ENCODE results near the gene HSPA1L. TPM values are rescaled to one million over a fixed set of nuclear protein-coding genes. Genes with fewer than 3 reads are reported as not detected.
"Not testable (repeated sequence)": the region's sequence is repeated elsewhere in the genome, so short reads cannot be mapped to it uniquely, and the experiment has no call there.

HSPA1L gene
- total RNA-seq, 1 experiment from 2014 or later, result 1.2 TPM

DNA sequence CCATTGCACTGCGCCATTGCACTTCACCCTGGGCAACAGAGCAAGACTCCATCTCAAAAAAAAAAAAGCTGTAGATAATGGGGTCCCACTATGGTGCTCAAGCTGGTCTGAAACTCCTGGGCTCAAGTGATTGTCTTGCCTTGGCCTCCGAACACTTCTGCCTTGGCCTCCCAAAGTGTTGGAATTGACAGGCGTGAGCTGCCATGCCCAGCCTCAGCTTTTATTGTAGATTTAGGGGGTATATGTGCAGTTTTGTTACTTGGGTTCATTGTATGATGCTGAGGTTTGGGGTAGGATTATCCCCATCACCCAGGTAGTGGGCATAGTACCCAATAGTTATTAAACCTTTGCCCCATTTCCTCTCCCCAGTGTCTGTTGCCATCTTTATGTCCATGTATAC, 23.9 kb upstream of the HSPA1L start:
- ATAC-seq, result no peak
- peaks cover 64% of the 10 kb centered on the region for H3K36me3 Mint-ChIP-seq
- no peak for DNase-seq (ENCODE audit: low spot score)
- peak overlapping the region; percentile 99 for H3K4me3 Mint-ChIP-seq
- H3K9me3 Mint-ChIP-seq, result no peaks in the 10 kb centered on the region
- TF ChIP-seq, protein P1, sequence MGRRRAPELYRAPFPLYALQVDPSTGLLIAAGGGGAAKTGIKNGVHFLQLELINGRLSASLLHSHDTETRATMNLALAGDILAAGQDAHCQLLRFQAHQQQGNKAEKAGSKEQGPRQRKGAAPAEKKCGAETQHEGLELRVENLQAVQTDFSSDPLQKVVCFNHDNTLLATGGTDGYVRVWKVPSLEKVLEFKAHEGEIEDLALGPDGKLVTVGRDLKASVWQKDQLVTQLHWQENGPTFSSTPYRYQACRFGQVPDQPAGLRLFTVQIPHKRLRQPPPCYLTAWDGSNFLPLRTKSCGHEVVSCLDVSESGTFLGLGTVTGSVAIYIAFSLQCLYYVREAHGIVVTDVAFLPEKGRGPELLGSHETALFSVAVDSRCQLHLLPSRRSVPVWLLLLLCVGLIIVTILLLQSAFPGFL (CRISPR knock-in tag; IDR thresholded peaks at IDR 0.05; ENCODE audit: borderline replicate concordance), result no peak
- TF ChIP-seq NR2C2 (CRISPR knock-in tag; IDR thresholded peaks at IDR 0.05) (no peak), ZNF121 (CRISPR knock-in tag; IDR thresholded peaks at IDR 0.05) (peak; percentile 16; the same call in 1 of the 2 replicates), JUN (CRISPR knock-in tag; IDR thresholded peaks at IDR 0.05) (no peak), ZNF423 (CRISPR knock-in tag; IDR thresholded peaks at IDR 0.05) (no peak)
- ChIA-PET CTCF (interaction anchor here (1.3 to 1.4 kb wide), 3 partner anchors 43 to 69 kb away, joined by 3 to 6 read pairs (median 4); partner anchors contain the start of gene VARS1), POLR2A (interaction anchor here (0.7 to 1.3 kb wide), 3 partner anchors 43 to 302 kb away, joined by 3 to 4 read pairs (median 3); partner anchors contain the start of gene VARS1)
- no peaks in the 10 kb centered on the region for H3K27me3 Mint-ChIP-seq (ENCODE audit: low read depth)
- peak overlapping the region; percentile 49; the same call in 1 of the 2 replicates for H3K27ac Mint-ChIP-seq
- H3K4me1 Mint-ChIP-seq, result peaks cover 28% of the 10 kb centered on the region

DNA sequence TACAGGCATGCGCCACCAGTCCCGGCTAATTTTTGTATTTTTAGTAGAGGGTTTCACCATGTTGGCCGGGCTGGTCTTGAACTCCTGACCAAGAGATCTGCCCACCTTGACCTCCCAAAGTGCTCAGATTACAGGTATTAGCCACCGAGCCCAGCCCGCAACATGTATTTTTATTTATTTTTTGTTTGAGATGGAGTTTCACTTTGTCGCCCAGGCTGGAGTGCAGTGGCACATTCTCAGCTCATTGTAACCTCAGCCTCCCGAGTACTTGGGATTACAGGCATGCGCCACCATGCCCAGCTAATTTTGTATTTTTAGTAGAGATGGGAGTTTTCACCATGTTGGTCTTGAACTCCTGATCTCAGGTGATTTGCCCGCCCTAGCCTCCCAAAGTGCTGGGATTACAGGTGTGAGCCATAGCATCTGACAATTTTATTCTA, 23.1 kb upstream of the HSPA1L start:
- H3K36me3 Mint-ChIP-seq, result peaks cover 64% of the 10 kb centered on the region
- peak overlapping the region; percentile 99 for H3K4me3 Mint-ChIP-seq

DNA sequence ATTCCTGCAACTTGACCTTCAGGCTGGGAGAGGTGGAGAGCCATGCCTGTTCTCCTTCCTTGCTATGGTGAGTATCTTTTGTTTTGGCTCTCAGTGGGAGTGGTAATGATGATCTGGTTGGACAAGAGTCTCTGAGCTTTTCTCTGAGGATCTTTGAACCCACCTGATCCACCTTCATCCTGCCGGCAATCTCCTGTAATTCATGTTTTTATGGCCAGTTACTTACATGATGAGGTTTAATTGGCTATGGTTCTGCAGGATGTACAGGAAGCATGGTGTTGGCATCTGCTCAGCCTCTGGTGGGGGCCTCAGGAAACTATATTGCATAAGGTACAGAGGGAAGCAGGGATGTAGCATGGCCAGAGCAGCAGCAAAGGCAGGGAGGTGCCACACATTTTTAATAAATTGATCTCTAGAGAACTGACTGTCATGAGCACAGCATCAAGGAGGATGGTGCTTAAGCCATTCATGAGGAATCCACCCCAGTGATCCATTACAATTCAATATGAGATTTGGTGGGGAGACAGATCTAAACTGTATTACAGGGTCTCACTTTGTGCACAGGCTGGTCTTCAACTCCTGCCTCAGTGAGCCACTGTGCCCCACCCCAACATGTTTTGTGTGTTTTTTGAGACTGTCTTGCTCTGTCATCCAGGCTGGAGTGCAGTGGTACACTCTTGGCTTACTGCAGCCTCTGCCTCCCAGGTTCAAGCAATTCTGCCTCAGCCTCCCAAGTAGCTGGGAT, 22.5 kb upstream of the HSPA1L start:
- DNase-seq (ENCODE audit: low spot score), result no peak
- peak; percentile 46; the same call in 1 of the 2 replicates for TF ChIP-seq EMX1 (CRISPR knock-in tag; IDR thresholded peaks at IDR 0.05)
- TF ChIP-seq, protein P2, sequence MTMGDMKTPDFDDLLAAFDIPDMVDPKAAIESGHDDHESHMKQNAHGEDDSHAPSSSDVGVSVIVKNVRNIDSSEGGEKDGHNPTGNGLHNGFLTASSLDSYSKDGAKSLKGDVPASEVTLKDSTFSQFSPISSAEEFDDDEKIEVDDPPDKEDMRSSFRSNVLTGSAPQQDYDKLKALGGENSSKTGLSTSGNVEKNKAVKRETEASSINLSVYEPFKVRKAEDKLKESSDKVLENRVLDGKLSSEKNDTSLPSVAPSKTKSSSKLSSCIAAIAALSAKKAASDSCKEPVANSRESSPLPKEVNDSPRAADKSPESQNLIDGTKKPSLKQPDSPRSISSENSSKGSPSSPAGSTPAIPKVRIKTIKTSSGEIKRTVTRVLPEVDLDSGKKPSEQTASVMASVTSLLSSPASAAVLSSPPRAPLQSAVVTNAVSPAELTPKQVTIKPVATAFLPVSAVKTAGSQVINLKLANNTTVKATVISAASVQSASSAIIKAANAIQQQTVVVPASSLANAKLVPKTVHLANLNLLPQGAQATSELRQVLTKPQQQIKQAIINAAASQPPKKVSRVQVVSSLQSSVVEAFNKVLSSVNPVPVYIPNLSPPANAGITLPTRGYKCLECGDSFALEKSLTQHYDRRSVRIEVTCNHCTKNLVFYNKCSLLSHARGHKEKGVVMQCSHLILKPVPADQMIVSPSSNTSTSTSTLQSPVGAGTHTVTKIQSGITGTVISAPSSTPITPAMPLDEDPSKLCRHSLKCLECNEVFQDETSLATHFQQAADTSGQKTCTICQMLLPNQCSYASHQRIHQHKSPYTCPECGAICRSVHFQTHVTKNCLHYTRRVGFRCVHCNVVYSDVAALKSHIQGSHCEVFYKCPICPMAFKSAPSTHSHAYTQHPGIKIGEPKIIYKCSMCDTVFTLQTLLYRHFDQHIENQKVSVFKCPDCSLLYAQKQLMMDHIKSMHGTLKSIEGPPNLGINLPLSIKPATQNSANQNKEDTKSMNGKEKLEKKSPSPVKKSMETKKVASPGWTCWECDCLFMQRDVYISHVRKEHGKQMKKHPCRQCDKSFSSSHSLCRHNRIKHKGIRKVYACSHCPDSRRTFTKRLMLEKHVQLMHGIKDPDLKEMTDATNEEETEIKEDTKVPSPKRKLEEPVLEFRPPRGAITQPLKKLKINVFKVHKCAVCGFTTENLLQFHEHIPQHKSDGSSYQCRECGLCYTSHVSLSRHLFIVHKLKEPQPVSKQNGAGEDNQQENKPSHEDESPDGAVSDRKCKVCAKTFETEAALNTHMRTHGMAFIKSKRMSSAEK (CRISPR knock-in tag; IDR thresholded peaks at IDR 0.05; ENCODE audit: borderline replicate concordance), result peak; percentile 13; the same call in 1 of the 2 replicates
- TF ChIP-seq, protein P3, sequence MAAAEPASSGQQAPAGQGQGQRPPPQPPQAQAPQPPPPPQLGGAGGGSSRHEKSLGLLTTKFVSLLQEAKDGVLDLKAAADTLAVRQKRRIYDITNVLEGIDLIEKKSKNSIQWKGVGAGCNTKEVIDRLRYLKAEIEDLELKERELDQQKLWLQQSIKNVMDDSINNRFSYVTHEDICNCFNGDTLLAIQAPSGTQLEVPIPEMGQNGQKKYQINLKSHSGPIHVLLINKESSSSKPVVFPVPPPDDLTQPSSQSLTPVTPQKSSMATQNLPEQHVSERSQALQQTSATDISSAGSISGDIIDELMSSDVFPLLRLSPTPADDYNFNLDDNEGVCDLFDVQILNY (CRISPR knock-in tag; IDR thresholded peaks at IDR 0.05), result no peak
- Mint-ChIP-seq H3K27me3 (ENCODE audit: low read depth) (no peaks in the 10 kb centered on the region), H3K4me3 (peak overlapping the region; percentile 99), H3K4me1 (peaks cover 28% of the 10 kb centered on the region), H3K27ac (peak overlapping the region; percentile 100), H3K9me3 (no peaks in the 10 kb centered on the region), H3K36me3 (peaks cover 64% of the 10 kb centered on the region)
- CTCF ChIA-PET, result interaction anchor here (0.7 to 1.3 kb wide), 2 partner anchors 42 to 46 kb away, joined by 3 read pairs; partner anchors contain the start of gene VARS1
- POLR2A ChIA-PET, result interaction anchor here (1.6 kb wide), 1 partner anchor 22 kb away, joined by 4 read pairs; the partner anchor contains the start of genes HSPA1A and HSPA1L
- no peak for ATAC-seq

More for the DNA sequence above, 23.1 kb upstream of the HSPA1L start:
- not testable (repeated sequence) for DNase-seq (ENCODE audit: low spot score); ATAC-seq; H3K27me3 Mint-ChIP-seq (ENCODE audit: low read depth); H3K9me3 Mint-ChIP-seq
- H3K27ac Mint-ChIP-seq, result peak overlapping the region; percentile 100; the same call in 1 of the 2 replicates
- POLR2A ChIA-PET, result interaction anchor here (0.9 kb wide), 1 partner anchor 72 kb away, joined by 3 read pairs; no protein-coding TSS in a partner anchor
- CTCF ChIA-PET, result interaction anchor here (1.3 to 1.4 kb wide), 3 partner anchors 42 to 68 kb away, joined by 3 to 6 read pairs (median 4); partner anchors contain the start of gene VARS1
- H3K4me1 Mint-ChIP-seq, result peaks cover 28% of the 10 kb centered on the region
